NOMO-1 (cell line): ENCODE results near the gene CAMTA2.
"Not testable (repeated sequence)": the region's sequence is repeated elsewhere in the genome, so short reads cannot be mapped to it uniquely, and the experiment has no call there.

Experiments used
- DNase-seq, 2 experiments: peaks; one replicate each; lab custom pipeline; 2025; ENCODE audit not compliant: unreplicated experiment in 2 of 2; lab: John Stamatoyannopoulos, UW

The CAMTA2 gene

GRCh38 chr17:4986951-4987766, at the start of gene CAMTA2:
CAMTA2 (minus strand) TSS chr17:4987675; CDS start chr17:4986222, 1,453 bp downstream.
- DNase-seq = peak; percentile 75 to 85

- no peak for DNase-seq
These were observed 47.8 kb upstream of the CAMTA2 start, which contains the start of gene SLC52A1 for GRCh38 chr17:5035315-5035714. SLC52A1 (minus strand) TSS chr17:5035426; CDS start chr17:5034606, 820 bp downstream.

GRCh38 chr17:5034651-5035050, 47.2 kb upstream of the CAMTA2 start:
- DNase-seq = no peak

- no peak for DNase-seq
These were observed 46.6 kb upstream of the CAMTA2 start for GRCh38 chr17:5034063-5034462.

- no peak for DNase-seq
These were observed 46.0 kb upstream of the CAMTA2 start for GRCh38 chr17:5033352-5034015.

- DNase-seq = no peak
These were observed 45.4 kb upstream of the CAMTA2 start for GRCh38 chr17:5032865-5033264.

GRCh38 chr17:5031365-5032082, 44.0 kb upstream of the CAMTA2 start:
- peak; percentile 86 to 91 for DNase-seq

- DNase-seq = not testable (repeated sequence)
These were observed 42.7 kb upstream of the CAMTA2 start for GRCh38 chr17:5030168-5030567.

- DNase-seq = no peak
These were observed 40.4 kb upstream of the CAMTA2 start for GRCh38 chr17:5027916-5028315.

GRCh38 chr17:5027299-5027698, 39.8 kb upstream of the CAMTA2 start:
- no peak for DNase-seq

- no peak for DNase-seq
These were observed 37.1 kb upstream of the CAMTA2 start for GRCh38 chr17:5024604-5025003.

GRCh38 chr17:5023588-5024147, 36.2 kb upstream of the CAMTA2 start:
- no peak for DNase-seq

GRCh38 chr17:5022171-5022711, 34.8 kb upstream of the CAMTA2 start:
- no peak for DNase-seq

GRCh38 chr17:5020502-5021023, 33.1 kb upstream of the CAMTA2 start:
- no peak for DNase-seq

- peak in 1 of 2 experiments; percentile 25 for DNase-seq
These were observed 32.0 kb upstream of the CAMTA2 start for GRCh38 chr17:5019475-5019956.

- no peak for DNase-seq
These were observed 26.9 kb upstream of the CAMTA2 start for GRCh38 chr17:5014357-5014756.

GRCh38 chr17:5011928-5012327, 24.5 kb upstream of the CAMTA2 start:
- no peak for DNase-seq

GRCh38 chr17:5003214-5003867, 15.9 kb upstream of the CAMTA2 start:
- DNase-seq = no peak

- no peak for DNase-seq
These were observed 14.8 kb upstream of the CAMTA2 start for GRCh38 chr17:5002121-5002788.
